Small intestine (tissue), 7 donors: ENCODE data around the gene NDFIP1. TPM values are rescaled to one million over a fixed set of nuclear protein-coding genes. Genes with fewer than 3 reads are reported as not detected.
"Not testable (repeated sequence)": the region's sequence is repeated elsewhere in the genome, so short reads cannot be mapped to it uniquely, and the experiment has no call there.

ENCODE experiments used
- DNase-seq, 2 donors: peaks; one replicate each; pipeline versions ENCODE4 v3.0.0 to v3.0.0-alpha.2; 2013
- FAIRE-seq: peaks from 2 replicates; lab custom pipeline; 2012; peaks lifted over from hg19 to GRCh38; lab: Jason Lieb, UNC
- H3K27ac ChIP-seq, 3 donors: one replicate each; pipeline ENCODE4 v1.5.1; 2013; ENCODE audit warnings: low read length in 2 of 3, mild to moderate bottlenecking in 2 of 3, control low read depth in 1 of 3, inconsistent platforms in 1 of 3, low read depth in 1 of 3, moderate library complexity in 1 of 3
- H3K27me3 ChIP-seq, 3 donors: one replicate each; pipeline ENCODE4 v1.6.1; 2013; ENCODE audit warnings: low read length in 3 of 3, inconsistent platforms in 1 of 3; ENCODE audit not compliant: control insufficient read depth in 3 of 3, insufficient read depth in 3 of 3
- H3K36me3 ChIP-seq, 3 donors: one replicate each; pipeline ENCODE4 v1.6.1; 2013; ENCODE audit warnings: low read length in 3 of 3, inconsistent platforms in 1 of 3, low read depth in 1 of 3, mild to moderate bottlenecking in 1 of 3, moderate library complexity in 1 of 3; ENCODE audit not compliant: control insufficient read depth in 3 of 3, insufficient read depth in 2 of 3
- H3K4me1 ChIP-seq, 3 donors: one replicate each; pipeline ENCODE4 v1.6.1; 2013; ENCODE audit warnings: low read length in 2 of 3, inconsistent platforms in 1 of 3, low read depth in 1 of 3, mild to moderate bottlenecking in 1 of 3, moderate library complexity in 1 of 3; ENCODE audit not compliant: control insufficient read depth in 3 of 3, insufficient read depth in 2 of 3
- H3K4me3 ChIP-seq, 3 donors: one replicate each; pipeline ENCODE4 v1.5.1; 2013; ENCODE audit warnings: low read length in 3 of 3, control low read depth in 1 of 3, inconsistent platforms in 1 of 3, low read depth in 1 of 3, mild to moderate bottlenecking in 1 of 3, moderate library complexity in 1 of 3
- H3K9me3 ChIP-seq, 2 donors: one replicate each; pipeline ENCODE4 v1.6.1; 2013; ENCODE audit warnings: low read depth in 1 of 2, low read length in 1 of 2; ENCODE audit not compliant: control insufficient read depth in 2 of 2, insufficient read depth in 1 of 2
- WGBS, 3 donors: extraction: QIAGEN DNeasy Blood & Tissue Kit; methylation state at CpG; one replicate each; pipeline ENCODE4 v1.1.7; 2013; 5-methylcytosine and 5-hydroxymethylcytosine counted together
- polyA plus RNA-seq, 4 donors: library from polyadenylated mRNA; stranded (reverse) in 3 of 4; unstranded in 1 of 4; fragments of 200-250 nt in 3 of 4; fragments of 120-200 nt in 1 of 4; gene quantifications; one replicate each; pipeline versions ENCODE4 v1.2.1 to v1.2.3, GENCODE V29; 2013
- donor health status: healthy with polysubstance abuse.
- donor health status: control.
- donor health status: control.
- donor health status: Bipolar disorder and iron deficiency.
- donor health status: healthy.

Gene NDFIP1
- polyA plus RNA-seq, 4 donors: 28.9 to 63.4 (median 37.6) TPM

DNA sequence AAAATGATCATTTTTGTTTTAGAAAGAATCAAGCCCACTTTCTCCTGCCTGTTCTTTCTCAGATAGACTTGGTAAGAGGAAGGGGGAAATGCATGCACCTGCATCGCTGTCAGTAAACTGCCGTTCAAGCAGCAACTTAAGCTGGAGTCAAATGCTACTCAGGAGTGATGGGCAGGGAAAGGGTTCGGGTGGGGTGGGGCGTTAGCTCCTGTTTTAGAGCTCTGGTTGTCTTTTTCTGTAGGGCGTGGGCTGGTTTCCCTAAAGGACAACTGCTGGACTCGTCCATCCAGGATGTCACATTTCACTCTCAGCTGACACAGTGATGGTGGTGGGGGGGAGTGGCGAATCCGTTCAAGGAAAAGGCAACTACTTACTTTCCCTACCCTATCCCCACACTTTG, 75.0 kb downstream of the NDFIP1 start:
- H3K4me3 ChIP-seq: no peak overlapping the region
- H3K27ac ChIP-seq: no peak overlapping the region
- no peaks in the 10 kb centered on the region for H3K9me3 ChIP-seq
- 88 to 90% (median 89%) methylated on average over 8 of the region's 8 CpGs for WGBS, 3 donors
- no peaks in the 10 kb centered on the region for H3K36me3 ChIP-seq
- no peak for FAIRE-seq
- H3K27me3 ChIP-seq: no peaks in the 10 kb centered on the region
- DNase-seq: no peak
- peaks cover 4 to 60% (median 15%) of the 10 kb centered on the region in 3 donors for H3K4me1 ChIP-seq

DNA sequence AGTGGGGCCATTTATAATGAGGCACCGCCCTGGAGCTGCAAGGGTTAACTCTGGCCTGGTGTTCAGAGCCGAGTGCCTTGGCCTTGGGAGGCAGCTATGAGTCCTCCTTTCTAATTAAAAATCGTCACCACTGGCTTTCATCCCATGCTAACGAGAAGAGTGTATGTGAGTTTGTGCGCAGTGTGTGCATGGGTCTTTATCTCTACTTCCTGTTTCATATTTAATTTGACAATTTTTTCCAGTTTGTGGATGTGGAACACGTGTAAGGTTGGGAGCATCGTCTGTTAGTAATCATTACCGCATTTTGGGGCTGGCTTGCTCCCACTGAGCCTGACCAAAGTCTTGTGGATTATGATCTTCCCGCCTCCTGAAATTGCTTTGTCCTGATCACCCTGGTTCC, 76.4 kb downstream of the NDFIP1 start:
- Histone ChIP-seq H3K36me3 (no peaks in the 10 kb centered on the region), H3K9me3 (no peaks in the 10 kb centered on the region), H3K4me1 (peaks cover 4 to 51% (median 11%) of the 10 kb centered on the region in 3 donors), H3K4me3 (no peak overlapping the region), H3K27me3 (no peaks in the 10 kb centered on the region), H3K27ac (no peak overlapping the region)
- WGBS, 3 donors: 18 to 43% (median 39%) methylated on average over 9 of the region's 9 CpGs
- peak in 1 of 2 donors; percentile 41 for DNase-seq
- no peak for FAIRE-seq

DNA sequence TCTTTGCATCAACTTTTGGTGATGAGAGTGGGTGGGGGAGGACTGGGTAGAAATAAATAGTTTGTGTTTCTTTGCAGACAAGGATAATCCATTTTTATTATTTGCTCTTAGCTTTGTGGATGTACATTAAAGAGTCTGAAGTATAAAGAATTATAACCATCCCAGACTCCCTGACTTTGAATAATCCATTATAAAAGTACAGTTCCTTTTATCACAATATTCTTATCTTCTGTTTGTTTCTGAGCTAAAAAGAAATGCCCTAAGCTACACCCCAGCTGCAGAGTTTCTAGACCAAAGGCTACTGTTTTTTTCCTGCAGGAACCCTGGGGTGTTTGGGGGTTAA, 77.9 kb downstream of the NDFIP1 start:
- Histone ChIP-seq H3K36me3 (no peaks in the 10 kb centered on the region), H3K4me1 (peaks cover 4 to 38% (median 11%) of the 10 kb centered on the region in 3 donors), H3K9me3 (no peaks in the 10 kb centered on the region), H3K4me3 (no peak overlapping the region), H3K27ac (peak overlapping the region in 1 of 3 donors; percentile 39), H3K27me3 (no peaks in the 10 kb centered on the region)
- FAIRE-seq: no peak
- no peak for DNase-seq

DNA sequence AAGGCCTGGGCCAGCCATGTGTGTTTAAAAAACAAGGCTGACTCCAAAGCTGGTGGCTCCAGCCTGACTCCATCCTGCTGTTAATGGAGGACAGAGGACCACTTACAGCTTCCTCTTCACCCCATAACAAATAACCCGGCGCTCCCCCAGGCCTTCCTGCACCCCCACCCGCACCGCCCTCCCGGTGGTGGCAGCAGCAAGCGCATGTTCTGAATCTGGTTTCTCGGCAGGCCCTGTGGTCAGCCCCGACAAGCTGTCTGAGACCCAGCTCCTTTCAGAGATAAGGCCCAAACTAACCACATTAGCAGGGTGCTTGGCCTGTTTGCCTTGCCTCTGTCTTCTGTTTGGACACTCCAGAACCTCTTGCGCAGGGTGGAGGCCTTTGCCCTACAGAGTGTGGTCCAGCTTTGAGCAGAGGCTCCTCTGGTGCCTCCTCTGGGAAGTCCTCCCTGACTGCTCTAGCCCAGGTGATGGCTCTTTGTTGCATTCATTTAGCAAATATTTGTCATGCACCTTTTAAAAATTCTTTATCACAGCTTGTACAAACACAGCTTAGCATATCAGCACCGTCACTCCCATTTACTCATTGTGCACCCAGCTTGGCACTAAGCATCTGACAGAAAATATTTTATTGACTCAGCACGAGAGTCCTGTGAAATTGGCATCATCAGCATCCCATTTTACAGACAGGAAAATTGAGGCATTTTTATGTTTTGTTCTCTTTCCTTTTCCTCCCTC, 78.4 kb downstream of the NDFIP1 start:
- FAIRE-seq (no peak), DNase-seq (peak in 1 of 2 donors; percentile 39)
- H3K36me3 ChIP-seq: no peaks in the 10 kb centered on the region
- H3K4me3 ChIP-seq: no peak overlapping the region
- peaks cover 4 to 38% (median 10%) of the 10 kb centered on the region in 3 donors for H3K4me1 ChIP-seq
- H3K27me3 ChIP-seq: no peaks in the 10 kb centered on the region
- WGBS, 3 donors: 18 to 35% (median 23%) methylated on average over 11 of the region's 11 CpGs
- no peaks in the 10 kb centered on the region for H3K9me3 ChIP-seq
- peak overlapping the region in 1 of 3 donors; percentile 39 for H3K27ac ChIP-seq

DNA sequence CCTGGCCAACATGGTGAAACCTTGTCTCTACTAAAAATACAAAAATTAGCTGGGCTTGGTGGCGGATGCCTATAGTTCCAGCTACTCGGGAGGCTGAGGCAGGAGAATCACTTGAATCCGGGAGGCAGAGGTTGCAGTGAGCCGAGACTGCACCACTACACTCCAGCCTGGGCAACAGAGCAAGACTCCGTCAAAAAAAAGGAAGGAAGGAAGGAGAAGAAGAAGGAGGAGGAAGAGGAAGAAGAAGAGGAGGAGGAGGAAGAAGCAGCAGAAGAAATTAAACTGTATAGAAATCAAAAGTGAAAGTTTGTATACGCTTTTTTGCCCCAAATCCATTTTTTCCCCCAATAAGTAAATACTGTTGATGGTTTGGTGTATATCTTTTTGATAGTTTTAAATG, 80.1 kb downstream of the NDFIP1 start:
- H3K27me3 ChIP-seq, H3K36me3 ChIP-seq, FAIRE-seq, H3K9me3 ChIP-seq, H3K4me3 ChIP-seq, H3K27ac ChIP-seq, DNase-seq: not testable (repeated sequence)
- WGBS, 3 donors: 87 to 89% (median 87%) methylated on average over 6 of the region's 6 CpGs
- H3K4me1 ChIP-seq: peaks cover 4 to 39% (median 10%) of the 10 kb centered on the region in 3 donors

DNA sequence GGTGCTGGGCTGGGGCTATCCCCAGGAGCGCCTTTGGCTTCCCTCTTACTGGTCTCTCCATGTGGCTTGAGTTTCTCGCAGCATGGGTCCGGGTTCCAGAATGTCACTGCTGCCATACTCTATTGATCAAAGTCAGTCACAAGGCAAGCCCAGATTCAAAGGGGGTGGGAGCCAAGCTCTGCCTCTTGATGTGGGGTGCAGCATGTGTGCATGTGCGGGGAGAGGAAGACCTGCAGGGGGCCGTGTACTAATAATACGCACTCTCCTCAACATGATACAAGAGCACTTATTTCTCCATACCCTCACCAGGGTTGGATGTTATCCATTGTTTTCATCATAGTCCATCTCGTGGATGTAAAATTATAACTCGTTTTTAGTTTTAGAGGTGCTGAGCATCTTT, 81.2 kb downstream of the NDFIP1 start:
- no peak for FAIRE-seq

DNA sequence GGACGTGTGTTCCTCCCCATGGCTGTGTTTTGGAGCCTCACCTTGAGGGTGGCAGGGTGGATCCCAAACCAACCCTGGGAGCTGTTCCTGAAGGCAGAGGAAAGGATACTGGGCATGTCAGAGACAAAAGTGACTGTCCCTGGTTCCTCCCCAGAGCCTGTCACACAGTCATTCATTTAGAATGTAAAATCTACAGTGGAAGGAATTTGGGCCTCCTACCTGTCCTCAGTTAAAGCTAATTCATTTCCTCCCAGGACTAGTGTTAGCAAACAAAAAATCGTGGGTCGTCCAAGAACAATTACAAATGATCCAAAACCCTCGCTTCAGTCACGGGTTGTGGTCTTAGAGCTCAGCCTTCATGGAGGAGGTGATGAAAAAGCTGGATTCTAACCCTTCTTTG, 83.2 kb downstream of the NDFIP1 start:
- peak overlapping the region in 1 of 3 donors; percentile 16 for H3K27ac ChIP-seq
- H3K9me3 ChIP-seq: no peaks in the 10 kb centered on the region
- H3K36me3 ChIP-seq: no peaks in the 10 kb centered on the region
- 77 to 88% (median 78%) methylated on average over 5 of the region's 5 CpGs for WGBS, 3 donors
- no peaks in the 10 kb centered on the region for H3K27me3 ChIP-seq
- peaks cover 0 to 22% (median 3%) of the 10 kb centered on the region in 3 donors for H3K4me1 ChIP-seq
- DNase-seq (no peak), FAIRE-seq (no peak)
- no peak overlapping the region for H3K4me3 ChIP-seq

More for the DNA sequence above, 81.2 kb downstream of the NDFIP1 start:
- Histone ChIP-seq H3K9me3 (no peaks in the 10 kb centered on the region), H3K4me1 (peaks cover 4 to 38% (median 10%) of the 10 kb centered on the region in 3 donors), H3K36me3 (no peaks in the 10 kb centered on the region), H3K27me3 (no peaks in the 10 kb centered on the region), H3K4me3 (no peak overlapping the region), H3K27ac (no peak overlapping the region)
- 80 to 89% (median 84%) methylated on average over 8 of the region's 8 CpGs for WGBS, 3 donors
- DNase-seq: no peak

DNA sequence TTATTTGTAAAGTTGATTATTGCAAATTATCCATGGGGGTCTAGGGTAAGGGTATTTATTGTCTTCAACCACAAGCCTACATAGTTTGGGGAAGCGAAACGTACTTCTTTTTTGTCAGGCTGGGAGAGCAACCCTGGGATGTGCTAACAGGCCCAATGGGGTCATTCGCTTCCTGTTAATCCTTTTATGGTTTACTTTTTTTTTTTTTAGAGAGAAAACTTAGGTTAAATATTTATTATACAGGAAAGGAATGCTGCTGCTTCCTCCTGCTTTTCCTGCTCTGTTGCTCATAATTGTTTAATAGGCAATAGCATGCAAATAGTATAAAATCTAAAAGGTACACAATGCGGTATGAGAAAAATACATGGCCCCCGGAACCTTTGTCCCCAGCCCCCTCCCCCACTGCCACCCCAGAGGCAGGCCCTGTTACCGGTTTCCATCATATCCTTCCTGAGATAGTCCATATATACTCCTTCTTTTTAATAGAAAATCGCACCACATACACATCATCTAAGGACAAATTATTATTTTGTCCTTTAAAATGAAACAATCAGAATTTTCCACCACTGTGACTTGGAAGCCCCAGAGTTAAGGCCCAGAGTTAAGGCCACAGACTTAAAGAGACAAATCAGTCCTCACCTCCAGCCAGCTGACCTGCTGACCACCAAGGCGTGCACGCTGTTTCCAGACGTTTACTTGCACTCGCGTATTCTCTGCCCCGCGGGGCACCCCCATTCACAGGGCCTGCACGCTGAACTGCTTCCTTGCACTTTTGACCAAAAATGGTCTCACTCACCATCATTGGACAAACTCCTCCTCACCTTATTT, 83.9 kb downstream of the NDFIP1 start:
- no peaks in the 10 kb centered on the region for H3K9me3 ChIP-seq
- H3K27ac ChIP-seq: peak overlapping the region in 1 of 3 donors; percentile 16
- H3K36me3 ChIP-seq: no peaks in the 10 kb centered on the region
- DNase-seq (peak in 1 of 2 donors; percentile 60), FAIRE-seq (no peak)
- no peak overlapping the region for H3K4me3 ChIP-seq
- H3K4me1 ChIP-seq: peaks cover 0 to 18% (median 0%) of the 10 kb centered on the region in 3 donors
- no peaks in the 10 kb centered on the region for H3K27me3 ChIP-seq
- WGBS, 3 donors: 68 to 88% (median 80%) methylated on average over 15 of the region's 15 CpGs
